Right lobe of liver (tissue), 4 donors: ENCODE results near the gene BRD1.

ENCODE experiments used
- CTCF ChIP-seq, 4 donors: fragments of 200-600 bp in 3 of 4; fragments of 450-650 bp in 1 of 4; IDR thresholded peaks; one replicate each; pipeline versions ENCODE4 v1.5.1 to v1.8.0; 2016 to 2022; ENCODE audit warnings: antibody characterized with exemption in 4 of 4, mild to moderate bottlenecking in 2 of 4
- POLR2A ChIP-seq: fragments of 450-650 bp; IDR thresholded peaks from one replicate; pipeline ENCODE4 v1.6.1; 2017; ENCODE audit warnings: antibody characterized with exemption, mild to moderate bottlenecking
- donor health status: DM: no; HTN: no; CAD: no.
- donor health status: DM: no; HTN: no; CAD: no.
- donor health status: DM: no; HTN: yes; CAD: no.

- TF ChIP-seq CTCF (IDR thresholded peaks at IDR 0.05) = no peak
- TF ChIP-seq POLR2A = no peak
These were observed 94.0 kb downstream of the BRD1 start for GRCh38 chr22:49733631-49734030.
